ENCODE data around the gene VWA8. TPM values are rescaled to one million over a fixed set of nuclear protein-coding genes. Genes with fewer than 3 reads are reported as not detected.

Gene VWA8
- total and polyA plus RNA-seq, 2 of the 13 experiments (the other 11 are each of a cell fraction or from before 2014, with no cell fraction given) = 9.1 to 17.3 TPM

GRCh38 chr13:41606646-41607045, 354.3 kb downstream of the VWA8 start (continued):
- TF ChIP-seq TBL1XR1 (IDR thresholded peaks at IDR 0.05; ENCODE audit: borderline replicate concordance, low read length, partially characterized antibody) (peak; percentile 58), JARID2 (CRISPR knock-in tag; IDR thresholded peaks at IDR 0.05; ENCODE audit: insufficient replicate concordance) (no peak), ZNF619 (CRISPR knock-in tag; IDR thresholded peaks at IDR 0.05) (no peak), NR2C2 (CRISPR knock-in tag; IDR thresholded peaks at IDR 0.05; ENCODE audit: borderline replicate concordance) (no peak), MED13 (CRISPR knock-in tag; IDR thresholded peaks at IDR 0.05) (no peak), ZNF781 (CRISPR knock-in tag; IDR thresholded peaks at IDR 0.05; ENCODE audit: borderline replicate concordance, not compliant biosample characterization) (no peak), ZFP91 (CRISPR knock-in tag; IDR thresholded peaks at IDR 0.05; ENCODE audit: borderline replicate concordance) (no peak), SIX4 (CRISPR knock-in tag; IDR thresholded peaks at IDR 0.05) (no peak; the same call in 1 of the 2 replicates), SATB2 (CRISPR knock-in tag; IDR thresholded peaks at IDR 0.05) (no peak), PCBP1 (IDR thresholded peaks at IDR 0.05; ENCODE audit: borderline replicate concordance, low read depth, low read length) (no peak), KAT7 (CRISPR knock-in tag; IDR thresholded peaks at IDR 0.05; ENCODE audit: borderline replicate concordance) (no peak), TGIF2 (CRISPR knock-in tag; IDR thresholded peaks at IDR 0.05) (no peak), PLRG1 (conservative IDR thresholded peaks at IDR 0.05) (no peak), MIER2 (CRISPR knock-in tag; IDR thresholded peaks at IDR 0.05) (peak; percentile 47; the same call in 1 of the 2 replicates), RBM39 (IDR thresholded peaks at IDR 0.05; ENCODE audit: low read depth, low read length, poor library complexity, severe bottlenecking) (no peak), NCOR1 (IDR thresholded peaks at IDR 0.05; ENCODE audit: borderline replicate concordance, low read length) (peak; percentile 72; the same call in 1 of the 2 replicates), ZNF570 (CRISPR knock-in tag; IDR thresholded peaks at IDR 0.05; ENCODE audit: borderline replicate concordance) (no peak), NRL (CRISPR knock-in tag; IDR thresholded peaks at IDR 0.05; ENCODE audit: borderline replicate concordance) (no peak), MEF2D (CRISPR knock-in tag; IDR thresholded peaks at IDR 0.05) (peak; percentile 76; the same call in 1 of the 2 replicates), ZUFSP (CRISPR knock-in tag; IDR thresholded peaks at IDR 0.05; ENCODE audit: borderline replicate concordance) (no peak), ESRRA (CRISPR knock-in tag; IDR thresholded peaks at IDR 0.05; ENCODE audit: low read depth) (no peak), NR2F2 (IDR thresholded peaks at IDR 0.05; ENCODE audit: borderline replicate concordance, low read depth) (no peak)
- TF ChIP-seq, protein P1, sequence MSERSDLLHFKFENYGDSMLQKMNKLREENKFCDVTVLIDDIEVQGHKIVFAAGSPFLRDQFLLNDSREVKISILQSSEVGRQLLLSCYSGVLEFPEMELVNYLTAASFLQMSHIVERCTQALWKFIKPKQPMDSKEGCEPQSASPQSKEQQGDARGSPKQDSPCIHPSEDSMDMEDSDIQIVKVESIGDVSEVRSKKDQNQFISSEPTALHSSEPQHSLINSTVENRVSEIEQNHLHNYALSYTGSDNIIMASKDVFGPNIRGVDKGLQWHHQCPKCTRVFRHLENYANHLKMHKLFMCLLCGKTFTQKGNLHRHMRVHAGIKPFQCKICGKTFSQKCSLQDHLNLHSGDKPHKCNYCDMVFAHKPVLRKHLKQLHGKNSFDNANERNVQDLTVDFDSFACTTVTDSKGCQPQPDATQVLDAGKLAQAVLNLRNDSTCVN (CRISPR knock-in tag; IDR thresholded peaks at IDR 0.05; ENCODE audit: borderline replicate concordance) = no peak
- TF ChIP-seq, protein P2, sequence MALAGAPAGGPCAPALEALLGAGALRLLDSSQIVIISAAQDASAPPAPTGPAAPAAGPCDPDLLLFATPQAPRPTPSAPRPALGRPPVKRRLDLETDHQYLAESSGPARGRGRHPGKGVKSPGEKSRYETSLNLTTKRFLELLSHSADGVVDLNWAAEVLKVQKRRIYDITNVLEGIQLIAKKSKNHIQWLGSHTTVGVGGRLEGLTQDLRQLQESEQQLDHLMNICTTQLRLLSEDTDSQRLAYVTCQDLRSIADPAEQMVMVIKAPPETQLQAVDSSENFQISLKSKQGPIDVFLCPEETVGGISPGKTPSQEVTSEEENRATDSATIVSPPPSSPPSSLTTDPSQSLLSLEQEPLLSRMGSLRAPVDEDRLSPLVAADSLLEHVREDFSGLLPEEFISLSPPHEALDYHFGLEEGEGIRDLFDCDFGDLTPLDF (CRISPR knock-in tag; IDR thresholded peaks at IDR 0.05) = no peak
- TF ChIP-seq, protein P3, sequence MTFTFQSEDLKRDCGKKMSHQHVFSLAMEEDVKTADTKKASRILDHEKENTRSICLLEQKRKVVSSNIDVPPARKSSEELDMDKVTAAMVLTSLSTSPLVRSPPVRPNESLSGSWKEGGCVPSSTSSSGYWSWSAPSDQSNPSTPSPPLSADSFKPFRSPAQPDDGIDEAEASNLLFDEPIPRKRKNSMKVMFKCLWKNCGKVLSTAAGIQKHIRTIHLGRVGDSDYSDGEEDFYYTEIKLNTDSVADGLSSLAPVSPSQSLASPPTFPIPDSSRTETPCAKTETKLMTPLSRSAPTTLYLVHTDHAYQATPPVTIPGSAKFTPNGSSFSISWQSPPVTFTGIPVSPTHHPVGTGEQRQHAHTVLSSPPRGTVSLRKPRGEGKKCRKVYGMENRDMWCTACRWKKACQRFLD (CRISPR knock-in tag; IDR thresholded peaks at IDR 0.05; ENCODE audit: borderline replicate concordance) = no peak
